HAP-1 (cell line): ENCODE data around the gene SYNE4.
A peak's percentile ranks its signal among the peaks of the same experiment; 100 is the strongest.
"Not testable (repeated sequence)": the region's sequence is repeated elsewhere in the genome, so short reads cannot be mapped to it uniquely, and the experiment has no call there.

ENCODE experiments used
- DNase-seq, 2 experiments: peaks; one replicate each; pipeline ENCODE4 v3.0.0-alpha.2; 2016 to 2020; ENCODE audit warnings: low spot score in 2 of 2
- H3K27me3 ChIP-seq: fragments of 250-450 bp; sonication (Bioruptor Pico); 2 replicates; pipeline ENCODE4 v1.5.1; 2020; ENCODE audit warnings: low read depth, mild to moderate bottlenecking, moderate library complexity
- H3K36me3 ChIP-seq: fragments of 250-450 bp; sonication (Bioruptor Pico); replicated peaks from 2 replicates; pipeline ENCODE4 v1.5.1; 2020; ENCODE audit warnings: mild to moderate bottlenecking
- H3K4me1 ChIP-seq: fragments of 250-450 bp; sonication (Bioruptor Pico); 2 replicates; pipeline ENCODE4 v1.5.1; 2020; ENCODE audit warnings: mild to moderate bottlenecking
- H3K4me3 ChIP-seq: fragments of 250-450 bp; sonication (Bioruptor Pico); 2 replicates; pipeline ENCODE4 v1.5.1; 2020; ENCODE audit warnings: mild to moderate bottlenecking, moderate library complexity
- H3K9me3 ChIP-seq: fragments of 250-450 bp; sonication (Bioruptor Pico); 2 replicates; pipeline ENCODE4 v1.5.1; 2020; ENCODE audit warnings: mild to moderate bottlenecking, moderate library complexity
- in situ Hi-C: fragments of 300-500 bp; cut with MboI; formaldehyde crosslinking; loops from 3 replicates; pipeline ENCODE4 v1.14.3; 2020; ENCODE audit warnings: low sequenced_read_pairs, inconsistent platforms, mixed read lengths

Gene SYNE4

GRCh38 chr19:35966771-35967170, 41.8 kb downstream of the SYNE4 start:
- in situ Hi-C loops, result no loop called here
- H3K36me3 ChIP-seq, result no peaks in the 10 kb centered on the region
- H3K4me1 ChIP-seq, result no peaks in the 10 kb centered on the region
- no peak overlapping the region for H3K4me3 ChIP-seq
- no peaks in the 10 kb centered on the region for H3K9me3 ChIP-seq
- no peak for DNase-seq
- no peaks in the 10 kb centered on the region for H3K27me3 ChIP-seq

GRCh38 chr19:35963514-35963913, 45.1 kb downstream of the SYNE4 start:
- peak; percentile 57 to 80 for DNase-seq
- Histone ChIP-seq H3K36me3 (no peaks in the 10 kb centered on the region), H3K27me3 (no peaks in the 10 kb centered on the region), H3K4me3 (no peak overlapping the region), H3K4me1 (no peaks in the 10 kb centered on the region), H3K9me3 (no peaks in the 10 kb centered on the region)
- in situ Hi-C loops, result no loop called here

- Histone ChIP-seq H3K4me3 (no peak overlapping the region), H3K4me1 (peaks cover 12% of the 10 kb centered on the region), H3K9me3 (no peaks in the 10 kb centered on the region), H3K36me3 (no peaks in the 10 kb centered on the region), H3K27me3 (no peaks in the 10 kb centered on the region)
- DNase-seq, result no peak
- in situ Hi-C loops, result no loop called here
These were observed 48.1 kb downstream of the SYNE4 start for GRCh38 chr19:35960432-35960972.

- H3K9me3 ChIP-seq, result no peaks in the 10 kb centered on the region
- DNase-seq, result no peak
- in situ Hi-C loops, result no loop called here
- peaks cover 15% of the 10 kb centered on the region for H3K4me1 ChIP-seq
- no peak overlapping the region for H3K4me3 ChIP-seq
- H3K27me3 ChIP-seq, result no peaks in the 10 kb centered on the region
- no peaks in the 10 kb centered on the region for H3K36me3 ChIP-seq
These were observed 48.7 kb downstream of the SYNE4 start for GRCh38 chr19:35959968-35960320.

GRCh38 chr19:35959040-35959967, 49.3 kb downstream of the SYNE4 start:
- no peaks in the 10 kb centered on the region for H3K9me3 ChIP-seq
- H3K4me3 ChIP-seq, result no peak overlapping the region
- H3K27me3 ChIP-seq, result no peaks in the 10 kb centered on the region
- peak in 1 of 2 experiments; percentile 27 for DNase-seq
- H3K36me3 ChIP-seq, result no peaks in the 10 kb centered on the region
- H3K4me1 ChIP-seq, result peaks cover 15% of the 10 kb centered on the region
- in situ Hi-C loops, result no loop called here

- Histone ChIP-seq H3K9me3 (no peaks in the 10 kb centered on the region), H3K4me1 (peaks cover 15% of the 10 kb centered on the region), H3K4me3 (no peak overlapping the region), H3K36me3 (no peaks in the 10 kb centered on the region), H3K27me3 (no peaks in the 10 kb centered on the region)
- no peak for DNase-seq
- in situ Hi-C loops, result no loop called here
These were observed 50.0 kb downstream of the SYNE4 start for GRCh38 chr19:35958660-35959039.

- H3K36me3 ChIP-seq, H3K4me3 ChIP-seq, H3K27me3 ChIP-seq, H3K9me3 ChIP-seq, DNase-seq, in situ Hi-C loops: not testable (repeated sequence)
- H3K4me1 ChIP-seq, result peaks cover 15% of the 10 kb centered on the region
These were observed 51.2 kb downstream of the SYNE4 start for GRCh38 chr19:35957411-35957810.

GRCh38 chr19:35955881-35956634, 52.6 kb downstream of the SYNE4 start:
- no peak overlapping the region for H3K4me3 ChIP-seq
- peak; percentile 62 to 95 for DNase-seq
- no peaks in the 10 kb centered on the region for H3K36me3 ChIP-seq
- peaks cover 15% of the 10 kb centered on the region for H3K4me1 ChIP-seq
- in situ Hi-C loops, result no loop called here
- H3K27me3 ChIP-seq, result no peaks in the 10 kb centered on the region
- no peaks in the 10 kb centered on the region for H3K9me3 ChIP-seq
